ENCODE results near the gene REPIN1.

The REPIN1 gene

DNA sequence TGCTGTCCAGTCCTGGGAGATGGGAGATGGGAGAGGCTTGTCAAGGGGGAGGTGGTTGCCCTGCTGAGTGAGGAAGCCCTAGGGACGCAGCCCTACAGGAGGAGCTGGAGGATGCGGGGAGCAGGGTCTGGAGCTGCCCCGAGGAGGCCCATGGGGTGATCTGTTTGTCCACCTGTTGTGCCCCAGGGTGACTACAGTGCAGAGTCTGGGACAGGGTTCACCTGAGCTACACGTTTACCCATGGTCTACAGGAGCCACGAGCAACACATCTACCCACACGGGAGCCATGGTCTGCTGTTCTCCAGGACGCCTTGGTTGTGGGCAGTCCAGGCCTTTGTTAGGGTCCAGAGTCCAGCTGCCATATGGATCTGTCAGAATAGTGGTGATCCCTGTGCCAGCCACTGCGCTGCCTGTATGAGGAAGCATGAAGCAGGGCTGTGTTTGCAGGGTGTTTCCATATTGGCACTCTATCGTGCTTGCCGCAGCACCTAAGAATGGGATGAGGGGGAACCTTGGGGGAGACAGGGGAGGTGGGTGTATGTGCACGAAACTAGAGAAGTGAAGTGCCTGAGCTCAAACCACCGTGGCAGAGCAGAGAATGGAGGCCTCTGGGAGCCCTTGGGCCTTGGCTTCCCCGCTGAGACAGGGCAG, 34.2 kb downstream of the REPIN1 start (continued):
- TF ChIP-seq ZBTB6 (tag by site-specific recombination; IDR thresholded peaks at IDR 0.05) = no peak

- ChIA-PET POLR2A (no interaction called here), CTCF (interaction anchor here (0.6 to 0.8 kb wide), 3 partner anchors 14 to 784 kb away, joined by 3 read pairs; no protein-coding TSS in a partner anchor)
- no peaks in the 10 kb centered on the region for H3K4me1 ChIP-seq (ENCODE audit: control insufficient read depth, insufficient read depth, low read length)
- TF ChIP-seq ZBTB1 (tag by site-specific recombination; IDR thresholded peaks at IDR 0.05) = no peak
- TF ChIP-seq, protein P1, sequence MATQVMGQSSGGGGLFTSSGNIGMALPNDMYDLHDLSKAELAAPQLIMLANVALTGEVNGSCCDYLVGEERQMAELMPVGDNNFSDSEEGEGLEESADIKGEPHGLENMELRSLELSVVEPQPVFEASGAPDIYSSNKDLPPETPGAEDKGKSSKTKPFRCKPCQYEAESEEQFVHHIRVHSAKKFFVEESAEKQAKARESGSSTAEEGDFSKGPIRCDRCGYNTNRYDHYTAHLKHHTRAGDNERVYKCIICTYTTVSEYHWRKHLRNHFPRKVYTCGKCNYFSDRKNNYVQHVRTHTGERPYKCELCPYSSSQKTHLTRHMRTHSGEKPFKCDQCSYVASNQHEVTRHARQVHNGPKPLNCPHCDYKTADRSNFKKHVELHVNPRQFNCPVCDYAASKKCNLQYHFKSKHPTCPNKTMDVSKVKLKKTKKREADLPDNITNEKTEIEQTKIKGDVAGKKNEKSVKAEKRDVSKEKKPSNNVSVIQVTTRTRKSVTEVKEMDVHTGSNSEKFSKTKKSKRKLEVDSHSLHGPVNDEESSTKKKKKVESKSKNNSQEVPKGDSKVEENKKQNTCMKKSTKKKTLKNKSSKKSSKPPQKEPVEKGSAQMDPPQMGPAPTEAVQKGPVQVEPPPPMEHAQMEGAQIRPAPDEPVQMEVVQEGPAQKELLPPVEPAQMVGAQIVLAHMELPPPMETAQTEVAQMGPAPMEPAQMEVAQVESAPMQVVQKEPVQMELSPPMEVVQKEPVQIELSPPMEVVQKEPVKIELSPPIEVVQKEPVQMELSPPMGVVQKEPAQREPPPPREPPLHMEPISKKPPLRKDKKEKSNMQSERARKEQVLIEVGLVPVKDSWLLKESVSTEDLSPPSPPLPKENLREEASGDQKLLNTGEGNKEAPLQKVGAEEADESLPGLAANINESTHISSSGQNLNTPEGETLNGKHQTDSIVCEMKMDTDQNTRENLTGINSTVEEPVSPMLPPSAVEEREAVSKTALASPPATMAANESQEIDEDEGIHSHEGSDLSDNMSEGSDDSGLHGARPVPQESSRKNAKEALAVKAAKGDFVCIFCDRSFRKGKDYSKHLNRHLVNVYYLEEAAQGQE (tag by site-specific recombination; IDR thresholded peaks at IDR 0.05) = no peak
- no peak for TF ChIP-seq ZNF10 (tag by site-specific recombination; IDR thresholded peaks at IDR 0.05)
- TF ChIP-seq KLF8 (tag by site-specific recombination; IDR thresholded peaks at IDR 0.05) = no peak
- no peak overlapping the region for H3K27ac ChIP-seq (ENCODE audit: extremely low read depth, low read depth, low read length)
- no peak overlapping the region for H3K4me3 ChIP-seq (ENCODE audit: low read depth, low read length)
- H3K36me3 ChIP-seq (ENCODE audit: control insufficient read depth in 2 of 2, insufficient read depth in 1 of 2, low read length in 2 of 2) = no peaks in the 10 kb centered on the region
- H3K9me3 ChIP-seq (ENCODE audit: control insufficient read depth, insufficient read depth, low read depth, low read length) = no peaks in the 10 kb centered on the region
Measured at GRCh38 chr7:150403376-150404171, 35.0 kb downstream of the REPIN1 start.

GRCh38 chr7:150404172-150404804, 35.7 kb downstream of the REPIN1 start:
- no peaks in the 10 kb centered on the region for H3K4me1 ChIP-seq (ENCODE audit: control insufficient read depth, insufficient read depth, low read length)

DNA sequence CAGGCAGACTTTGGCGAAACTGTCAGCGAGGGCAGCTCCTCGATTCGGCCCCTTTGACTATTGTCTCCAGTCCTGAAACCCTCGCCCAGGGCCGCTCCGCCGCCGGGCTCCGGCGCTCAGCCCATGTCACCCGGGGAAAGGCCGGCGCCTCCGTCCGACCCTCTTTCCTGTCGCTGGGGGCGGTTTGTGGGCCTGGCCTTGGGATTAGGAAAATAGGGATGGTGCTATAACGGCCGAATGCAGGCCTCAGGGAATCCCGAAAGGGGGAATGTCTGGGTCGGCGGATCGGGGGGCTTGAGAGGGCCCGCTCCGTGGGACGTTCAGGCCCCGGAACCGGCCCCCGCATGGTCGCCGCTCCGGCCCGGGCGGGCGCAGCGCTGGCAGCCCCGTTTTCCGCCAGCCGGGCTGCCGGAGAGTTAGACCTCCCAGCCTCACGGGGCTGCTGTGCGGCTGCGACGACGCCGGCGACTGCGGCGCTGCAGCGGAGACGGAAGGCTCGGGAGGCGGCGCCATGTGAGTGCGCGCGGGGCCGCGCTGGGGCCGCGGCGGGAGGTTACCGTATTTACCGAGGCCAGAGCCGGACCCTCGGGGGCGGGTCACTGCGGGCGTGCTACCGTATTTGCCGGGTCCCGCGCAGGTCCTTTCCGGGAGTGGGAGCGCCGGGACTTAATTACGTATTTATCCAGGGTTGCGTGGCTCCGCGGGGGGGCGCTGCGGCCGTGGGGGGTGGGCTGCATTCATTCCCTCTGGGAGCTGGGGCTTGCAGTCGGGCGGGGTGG, 36.4 kb downstream of the REPIN1 start:
- Histone ChIP-seq H3K9me3 (ENCODE audit: control insufficient read depth, insufficient read depth, low read depth, low read length) (no peaks in the 10 kb centered on the region), H3K4me1 (ENCODE audit: control insufficient read depth, insufficient read depth, low read length) (no peaks in the 10 kb centered on the region), H3K36me3 (ENCODE audit: control insufficient read depth in 2 of 2, insufficient read depth in 1 of 2, low read length in 2 of 2) (no peaks in the 10 kb centered on the region), H3K4me3 (ENCODE audit: low read depth, low read length) (peak overlapping the region; percentile 45), H3K27ac (ENCODE audit: extremely low read depth, low read depth, low read length) (peak overlapping the region; percentile 6; the same call in 1 of the 2 replicates)
- CTCF ChIA-PET = interaction anchor here (0.7 to 2.1 kb wide), 5 partner anchors 17 to 521 kb away, joined by 3 to 9 read pairs (median 3); partner anchors contain the start of gene REPIN1
- POLR2A ChIA-PET = interaction anchor here (0.6 to 1.0 kb wide), 2 partner anchors 53 to 82 kb away, joined by 3 read pairs; partner anchors contain the start of gene LRRC61
- TF ChIP-seq WT1 (tag by site-specific recombination; IDR thresholded peaks at IDR 0.05) (0 out of 2 replicates have a peak, but pooled peaks have one; percentile 25), BCL11B (tag by site-specific recombination; IDR thresholded peaks at IDR 0.05; ENCODE audit: low read depth) (0 out of 2 replicates have a peak, but pooled peaks have one; percentile 33), YY1 (tag by site-specific recombination; IDR thresholded peaks at IDR 0.05) (peak; percentile 68; the same call in 1 of the 2 replicates), KLF9 (tag by site-specific recombination; IDR thresholded peaks at IDR 0.05; ENCODE audit: low read depth) (peak; percentile 88), ZNF335 (tag by site-specific recombination; conservative IDR thresholded peaks at IDR 0.05) (0 out of 2 replicates have a peak, but pooled peaks have one; percentile 38), ZIC2 (tag by site-specific recombination; IDR thresholded peaks at IDR 0.05) (peak; percentile 71), KLF8 (tag by site-specific recombination; IDR thresholded peaks at IDR 0.05) (peak; percentile 80)
- TF ChIP-seq, protein P2, sequence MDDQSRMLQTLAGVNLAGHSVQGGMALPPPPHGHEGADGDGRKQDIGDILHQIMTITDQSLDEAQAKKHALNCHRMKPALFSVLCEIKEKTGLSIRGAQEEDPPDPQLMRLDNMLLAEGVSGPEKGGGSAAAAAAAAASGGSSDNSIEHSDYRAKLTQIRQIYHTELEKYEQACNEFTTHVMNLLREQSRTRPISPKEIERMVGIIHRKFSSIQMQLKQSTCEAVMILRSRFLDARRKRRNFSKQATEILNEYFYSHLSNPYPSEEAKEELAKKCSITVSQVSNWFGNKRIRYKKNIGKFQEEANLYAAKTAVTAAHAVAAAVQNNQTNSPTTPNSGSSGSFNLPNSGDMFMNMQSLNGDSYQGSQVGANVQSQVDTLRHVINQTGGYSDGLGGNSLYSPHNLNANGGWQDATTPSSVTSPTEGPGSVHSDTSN (CRISPR knock-in tag; IDR thresholded peaks at IDR 0.05) = no peak
- TF ChIP-seq, protein P3, sequence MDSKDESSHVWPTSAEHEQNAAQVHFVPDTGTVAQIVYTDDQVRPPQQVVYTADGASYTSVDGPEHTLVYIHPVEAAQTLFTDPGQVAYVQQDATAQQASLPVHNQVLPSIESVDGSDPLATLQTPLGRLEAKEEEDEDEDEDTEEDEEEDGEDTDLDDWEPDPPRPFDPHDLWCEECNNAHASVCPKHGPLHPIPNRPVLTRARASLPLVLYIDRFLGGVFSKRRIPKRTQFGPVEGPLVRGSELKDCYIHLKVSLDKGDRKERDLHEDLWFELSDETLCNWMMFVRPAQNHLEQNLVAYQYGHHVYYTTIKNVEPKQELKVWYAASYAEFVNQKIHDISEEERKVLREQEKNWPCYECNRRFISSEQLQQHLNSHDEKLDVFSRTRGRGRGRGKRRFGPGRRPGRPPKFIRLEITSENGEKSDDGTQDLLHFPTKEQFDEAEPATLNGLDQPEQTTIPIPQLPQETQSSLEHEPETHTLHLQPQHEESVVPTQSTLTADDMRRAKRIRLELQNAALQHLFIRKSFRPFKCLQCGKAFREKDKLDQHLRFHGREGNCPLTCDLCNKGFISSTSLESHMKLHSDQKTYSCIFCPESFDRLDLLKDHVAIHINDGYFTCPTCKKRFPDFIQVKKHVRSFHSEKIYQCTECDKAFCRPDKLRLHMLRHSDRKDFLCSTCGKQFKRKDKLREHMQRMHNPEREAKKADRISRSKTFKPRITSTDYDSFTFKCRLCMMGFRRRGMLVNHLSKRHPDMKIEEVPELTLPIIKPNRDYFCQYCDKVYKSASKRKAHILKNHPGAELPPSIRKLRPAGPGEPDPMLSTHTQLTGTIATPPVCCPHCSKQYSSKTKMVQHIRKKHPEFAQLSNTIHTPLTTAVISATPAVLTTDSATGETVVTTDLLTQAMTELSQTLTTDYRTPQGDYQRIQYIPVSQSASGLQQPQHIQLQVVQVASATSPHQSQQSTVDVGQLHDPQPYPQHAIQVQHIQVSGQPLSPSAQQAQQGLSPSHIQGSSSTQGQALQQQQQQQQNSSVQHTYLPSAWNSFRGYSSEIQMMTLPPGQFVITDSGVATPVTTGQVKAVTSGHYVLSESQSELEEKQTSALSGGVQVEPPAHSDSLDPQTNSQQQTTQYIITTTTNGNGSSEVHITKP (tag by site-specific recombination; IDR thresholded peaks at IDR 0.05) = 0 out of 2 replicates have a peak, but pooled peaks have one; percentile 15

More at GRCh38 chr7:150404172-150404804, 35.7 kb downstream of the REPIN1 start:
- POLR2A ChIA-PET = no interaction called here
- H3K27ac ChIP-seq (ENCODE audit: extremely low read depth, low read depth, low read length) = no peak overlapping the region; the same call in 1 of the 2 replicates
- no peaks in the 10 kb centered on the region for H3K36me3 ChIP-seq (ENCODE audit: control insufficient read depth in 2 of 2, insufficient read depth in 1 of 2, low read length in 2 of 2)
- no peak overlapping the region for H3K4me3 ChIP-seq (ENCODE audit: low read depth, low read length)
- TF ChIP-seq ZNF394 (tag by site-specific recombination; IDR thresholded peaks at IDR 0.05; ENCODE audit: borderline replicate concordance) (peak; percentile 68), GLIS1 (tag by site-specific recombination; IDR thresholded peaks at IDR 0.05) (no peak)
- H3K9me3 ChIP-seq (ENCODE audit: control insufficient read depth, insufficient read depth, low read depth, low read length) = no peaks in the 10 kb centered on the region
- CTCF ChIA-PET = interaction anchor here (0.8 kb wide), 3 partner anchors 13 to 46 kb away, joined by 3 read pairs; no protein-coding TSS in a partner anchor
